Urinary bladder (tissue), 4 donors: ENCODE data around the gene LRFN3. TPM values are rescaled to one million over a fixed set of nuclear protein-coding genes. Genes with fewer than 3 reads are reported as not detected.
A peak's percentile ranks its signal among the peaks of the same experiment; 100 is the strongest.
"Not testable (repeated sequence)": the region's sequence is repeated elsewhere in the genome, so short reads cannot be mapped to it uniquely, and the experiment has no call there.

Source experiments
- DNase-seq: peaks from one replicate; pipeline ENCODE4 v3.0.0-alpha.2; 2015; ENCODE audit errors: extremely low spot score
- H3K27ac ChIP-seq: one replicate; pipeline ENCODE4 v1.5.1; 2013; ENCODE audit warnings: low read depth, mild to moderate bottlenecking, moderate library complexity
- H3K36me3 ChIP-seq: one replicate; pipeline ENCODE4 v1.6.1; 2013; ENCODE audit warnings: mild to moderate bottlenecking, moderate library complexity; ENCODE audit not compliant: insufficient read depth
- H3K4me1 ChIP-seq: one replicate; pipeline ENCODE4 v1.6.1; 2013; ENCODE audit warnings: mild to moderate bottlenecking, moderate library complexity; ENCODE audit not compliant: insufficient read depth
- H3K4me3 ChIP-seq: one replicate; pipeline ENCODE4 v1.5.1; 2013; ENCODE audit warnings: low read depth, low read length
- WGBS: extraction: QIAGEN DNeasy Blood & Tissue Kit; methylation state at CpG from one replicate; pipeline ENCODE4 v1.1.7; 2013; 5-methylcytosine and 5-hydroxymethylcytosine counted together
- polyA plus RNA-seq: library from polyadenylated mRNA; stranded (reverse); fragments of 200-250 nt; gene quantifications from one replicate; pipeline ENCODE4 v1.2.3, GENCODE V29; 2013
- total RNA-seq: library from RNA; depleted of rRNA; stranded (reverse); fragments of >200 nt; gene quantifications from one replicate; pipeline ENCODE4 v1.2.3, GENCODE V29; 2014
- donor health status: healthy with polysubstance abuse.
- donor health status: healthy.

Gene LRFN3, protein sequence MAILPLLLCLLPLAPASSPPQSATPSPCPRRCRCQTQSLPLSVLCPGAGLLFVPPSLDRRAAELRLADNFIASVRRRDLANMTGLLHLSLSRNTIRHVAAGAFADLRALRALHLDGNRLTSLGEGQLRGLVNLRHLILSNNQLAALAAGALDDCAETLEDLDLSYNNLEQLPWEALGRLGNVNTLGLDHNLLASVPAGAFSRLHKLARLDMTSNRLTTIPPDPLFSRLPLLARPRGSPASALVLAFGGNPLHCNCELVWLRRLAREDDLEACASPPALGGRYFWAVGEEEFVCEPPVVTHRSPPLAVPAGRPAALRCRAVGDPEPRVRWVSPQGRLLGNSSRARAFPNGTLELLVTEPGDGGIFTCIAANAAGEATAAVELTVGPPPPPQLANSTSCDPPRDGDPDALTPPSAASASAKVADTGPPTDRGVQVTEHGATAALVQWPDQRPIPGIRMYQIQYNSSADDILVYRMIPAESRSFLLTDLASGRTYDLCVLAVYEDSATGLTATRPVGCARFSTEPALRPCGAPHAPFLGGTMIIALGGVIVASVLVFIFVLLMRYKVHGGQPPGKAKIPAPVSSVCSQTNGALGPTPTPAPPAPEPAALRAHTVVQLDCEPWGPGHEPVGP
- 1.9 TPM for total RNA-seq
- polyA plus RNA-seq = 17.2 TPM

DNA sequence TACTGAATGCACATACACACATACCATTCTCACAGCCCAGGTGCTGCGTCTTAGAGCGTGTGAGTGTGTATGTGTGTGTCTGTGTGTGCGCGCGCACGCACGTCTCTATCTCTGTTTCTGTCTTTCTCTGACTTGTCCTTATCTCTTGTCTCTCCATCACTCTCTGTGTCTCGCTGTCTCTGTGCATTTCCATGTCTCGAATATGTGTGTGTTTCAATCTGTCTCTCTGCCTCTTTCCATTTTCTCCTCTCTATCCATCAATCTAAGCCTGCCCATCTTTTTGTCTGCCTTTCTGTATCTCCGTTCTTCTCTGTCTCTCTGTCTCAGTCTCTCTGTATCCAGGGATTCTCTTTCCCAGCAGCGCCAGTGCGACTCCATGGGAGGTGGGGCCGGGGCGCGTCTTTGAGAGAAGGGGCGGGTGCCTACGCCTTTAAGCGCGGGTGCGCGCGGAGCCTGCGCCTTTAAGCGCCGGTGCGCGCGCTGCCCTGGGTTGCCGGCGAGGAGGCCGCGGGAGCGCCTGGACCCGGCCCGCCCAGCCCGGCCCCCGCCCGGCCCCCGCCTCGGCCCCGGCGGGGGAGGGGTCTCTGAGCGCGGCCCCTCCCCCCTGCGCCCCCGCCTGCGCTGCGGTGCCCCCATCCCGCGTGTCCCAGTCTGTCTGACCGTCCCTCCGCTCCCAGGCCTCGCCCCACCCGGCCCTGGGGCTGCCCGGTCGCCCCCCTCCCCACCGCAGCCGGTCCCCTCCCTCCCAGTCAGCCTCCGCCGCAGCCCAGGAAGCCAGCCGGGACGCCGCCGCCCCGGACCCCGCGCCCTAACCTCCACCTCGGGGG, at the start of gene LRFN3:
LRFN3 (plus strand) TSS at position 464 of the 827 bp plus-strand sequence. CDS start 3,052 bp downstream, outside the sequence.
- WGBS = 2% methylated on average over 67 of the region's 68 CpGs
- peak; percentile 32 for DNase-seq

DNA sequence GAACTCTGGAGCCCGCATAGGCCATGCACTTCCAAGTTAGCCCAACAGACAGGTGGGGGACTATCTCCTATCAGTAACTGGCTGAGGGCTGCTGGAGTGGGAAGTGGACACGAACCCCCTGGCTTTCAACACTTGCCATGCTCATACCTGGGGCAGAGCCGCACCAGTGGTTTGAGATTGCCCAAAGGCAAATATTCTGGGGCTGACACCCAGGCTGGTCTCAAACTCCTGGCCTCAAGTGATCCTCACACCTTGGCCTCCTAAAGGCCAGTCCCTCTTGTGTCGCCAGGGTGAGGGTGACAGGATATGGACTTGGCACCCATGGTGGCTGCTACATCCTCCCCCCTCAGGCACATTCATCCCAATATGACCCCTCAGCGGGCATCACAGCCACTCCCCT, 49.0 kb upstream of the LRFN3 start:
- H3K36me3 ChIP-seq = peaks cover 5% of the 10 kb centered on the region
- no peak overlapping the region for H3K27ac ChIP-seq
- H3K4me1 ChIP-seq = no peaks in the 10 kb centered on the region
- 92% methylated on average over 5 of the region's 5 CpGs for WGBS
- H3K4me3 ChIP-seq = no peak overlapping the region
- DNase-seq = no peak

More for the DNA sequence above, at the start of gene LRFN3:
- H3K4me1 ChIP-seq = no peaks in the 10 kb centered on the region
- peak within 1 kb of the TSS; percentile 77 for H3K27ac ChIP-seq
- peak within 1 kb of the TSS; percentile 92 for H3K4me3 ChIP-seq
- peaks cover 2% of the 10 kb centered on the region for H3K36me3 ChIP-seq

DNA sequence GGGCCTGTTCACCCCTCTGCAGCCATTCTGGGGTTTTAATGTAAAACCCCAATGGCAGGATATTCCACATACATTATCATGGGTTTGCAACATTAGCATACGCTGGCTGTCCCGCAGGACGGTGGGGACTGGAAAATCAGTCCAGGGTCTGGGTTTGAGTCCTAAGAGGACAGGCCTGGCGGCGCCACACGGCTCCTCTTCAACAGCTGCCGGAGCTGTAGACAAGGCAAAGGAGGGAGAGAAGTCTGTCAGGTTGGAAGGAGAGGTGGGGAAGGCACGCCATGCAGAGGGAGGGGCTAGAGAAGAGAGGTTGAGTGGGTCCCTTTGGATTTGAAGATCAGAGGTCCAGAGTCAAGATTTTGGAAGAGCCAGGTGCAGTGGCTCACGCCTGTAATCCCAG, 47.8 kb upstream of the LRFN3 start:
- no peak overlapping the region for H3K4me3 ChIP-seq
- 90% methylated on average over 9 of the region's 9 CpGs for WGBS
- peaks cover 5% of the 10 kb centered on the region for H3K36me3 ChIP-seq
- H3K27ac ChIP-seq = no peak overlapping the region
- H3K4me1 ChIP-seq = no peaks in the 10 kb centered on the region
- DNase-seq = no peak

DNA sequence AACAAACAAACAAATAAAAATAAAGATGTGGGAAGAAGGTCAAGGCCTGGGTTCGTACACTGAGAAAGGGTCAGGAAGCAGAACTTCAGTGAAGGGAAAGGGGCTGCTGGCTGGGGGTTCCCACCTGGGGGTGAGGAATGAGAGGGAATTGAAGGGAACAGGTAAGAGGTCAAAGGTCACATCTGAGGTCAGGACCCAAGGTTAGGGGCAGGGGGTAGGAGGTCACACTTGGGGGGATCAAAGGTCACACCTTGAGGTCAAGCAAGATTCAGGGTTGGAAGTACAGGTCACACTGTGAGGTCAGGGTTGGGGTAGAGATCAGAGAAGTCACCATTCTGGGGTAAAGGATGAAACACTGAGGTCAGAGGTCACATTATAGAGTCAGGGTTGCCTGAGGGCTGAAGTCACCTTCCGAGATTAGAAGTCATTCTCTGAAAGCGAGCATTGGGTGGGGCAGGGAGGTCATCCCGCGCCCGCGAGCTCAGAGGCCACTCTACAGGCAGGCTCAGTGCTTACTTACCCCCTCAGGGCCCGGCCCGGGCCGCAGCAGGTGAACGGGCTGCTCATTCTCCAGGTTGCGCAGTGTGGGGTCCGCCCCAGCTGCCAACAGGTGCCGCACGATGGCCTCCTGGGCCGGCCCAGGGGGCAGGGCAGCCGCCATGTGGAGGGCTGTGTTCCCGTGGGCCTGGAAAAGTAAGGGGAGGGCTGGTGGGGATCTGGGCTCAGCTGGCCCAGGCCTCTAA, 46.6 kb upstream of the LRFN3 start:
- no peak for DNase-seq
- H3K27ac ChIP-seq = no peak overlapping the region
- peaks cover 5% of the 10 kb centered on the region for H3K36me3 ChIP-seq
- 93% methylated on average over 18 of the region's 18 CpGs for WGBS
- H3K4me1 ChIP-seq = no peaks in the 10 kb centered on the region
- H3K4me3 ChIP-seq = no peak overlapping the region

DNA sequence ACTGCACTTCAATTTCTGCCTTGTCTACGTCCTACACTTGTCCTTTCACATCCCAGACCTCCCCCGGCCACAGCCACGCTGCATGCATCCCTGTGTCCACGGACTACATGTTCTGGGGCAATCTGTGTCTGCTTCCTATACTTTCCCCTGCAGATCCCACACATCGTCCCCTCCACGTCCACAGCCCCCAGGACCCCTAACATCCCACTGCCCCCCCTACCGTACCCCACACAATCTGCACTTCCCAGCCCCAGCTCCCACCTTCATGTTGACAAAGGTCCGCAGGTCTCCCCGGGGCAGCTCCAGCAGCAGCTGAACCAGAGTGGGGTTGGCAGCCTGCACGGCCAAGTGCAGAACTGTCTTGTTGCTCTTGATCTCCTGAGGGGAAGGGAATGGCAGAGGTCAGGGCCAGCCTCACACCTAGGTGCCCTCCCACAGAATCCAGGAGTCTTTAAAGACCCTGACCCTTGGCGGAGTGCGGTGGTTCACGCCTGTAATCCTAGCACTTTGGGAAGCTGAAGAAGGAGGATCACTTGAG, 46.0 kb upstream of the LRFN3 start:
- Histone ChIP-seq H3K27ac (no peak overlapping the region), H3K4me1 (no peaks in the 10 kb centered on the region), H3K36me3 (peaks cover 5% of the 10 kb centered on the region), H3K4me3 (no peak overlapping the region)
- DNase-seq = no peak
- WGBS = 92% methylated on average over 13 of the region's 13 CpGs

DNA sequence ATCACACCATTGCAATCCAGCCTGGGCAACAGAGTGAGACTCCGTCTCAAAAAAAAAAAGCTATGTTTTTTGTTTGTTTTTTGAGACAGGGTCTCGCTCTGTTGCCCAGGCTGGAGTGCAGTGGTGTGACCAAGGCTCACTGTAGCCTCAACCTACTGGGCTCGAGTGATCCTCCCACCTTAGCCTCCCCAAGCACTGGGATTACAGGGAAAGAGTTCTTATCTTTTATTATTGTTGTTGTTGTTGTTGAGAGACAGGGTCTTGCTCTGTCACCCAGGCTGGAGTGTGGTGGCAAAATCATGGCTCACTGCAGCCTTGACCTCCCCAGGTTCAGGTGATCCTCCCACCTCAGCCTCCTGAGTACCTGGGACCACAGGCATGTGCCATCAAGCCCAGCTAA, 44.4 kb upstream of the LRFN3 start:
- H3K27ac ChIP-seq = not testable (repeated sequence)

DNA sequence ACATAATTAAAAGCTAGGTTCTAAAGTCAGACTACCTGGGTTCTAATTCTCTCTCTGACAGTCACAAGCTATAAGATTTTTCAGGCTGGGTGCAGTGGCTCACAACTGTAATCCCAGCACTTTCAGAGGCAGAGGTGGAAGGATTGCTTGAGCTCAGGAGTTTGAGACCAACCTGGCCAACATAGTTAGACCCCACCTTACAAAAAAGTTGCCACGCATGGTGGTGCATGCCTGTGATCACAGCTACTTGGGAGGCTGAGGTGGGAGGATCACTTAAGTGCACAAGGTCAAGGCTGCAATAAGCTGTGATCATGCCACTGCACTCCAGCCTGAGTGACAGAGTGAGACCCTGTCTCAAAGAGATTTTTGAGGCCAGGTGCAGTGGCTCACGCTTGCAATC, 41.8 kb upstream of the LRFN3 start:
- Histone ChIP-seq H3K27ac (no peak overlapping the region), H3K4me1 (no peaks in the 10 kb centered on the region), H3K36me3 (peaks cover 4% of the 10 kb centered on the region), H3K4me3 (no peak overlapping the region)
- no peak for DNase-seq
- WGBS = 95% methylated on average over 2 of the region's 2 CpGs

More for the DNA sequence above, 44.4 kb upstream of the LRFN3 start:
- not testable (repeated sequence) for H3K36me3 ChIP-seq, H3K4me3 ChIP-seq, H3K4me1 ChIP-seq, DNase-seq
- WGBS = 95% methylated on average over 3 of the region's 3 CpGs

DNA sequence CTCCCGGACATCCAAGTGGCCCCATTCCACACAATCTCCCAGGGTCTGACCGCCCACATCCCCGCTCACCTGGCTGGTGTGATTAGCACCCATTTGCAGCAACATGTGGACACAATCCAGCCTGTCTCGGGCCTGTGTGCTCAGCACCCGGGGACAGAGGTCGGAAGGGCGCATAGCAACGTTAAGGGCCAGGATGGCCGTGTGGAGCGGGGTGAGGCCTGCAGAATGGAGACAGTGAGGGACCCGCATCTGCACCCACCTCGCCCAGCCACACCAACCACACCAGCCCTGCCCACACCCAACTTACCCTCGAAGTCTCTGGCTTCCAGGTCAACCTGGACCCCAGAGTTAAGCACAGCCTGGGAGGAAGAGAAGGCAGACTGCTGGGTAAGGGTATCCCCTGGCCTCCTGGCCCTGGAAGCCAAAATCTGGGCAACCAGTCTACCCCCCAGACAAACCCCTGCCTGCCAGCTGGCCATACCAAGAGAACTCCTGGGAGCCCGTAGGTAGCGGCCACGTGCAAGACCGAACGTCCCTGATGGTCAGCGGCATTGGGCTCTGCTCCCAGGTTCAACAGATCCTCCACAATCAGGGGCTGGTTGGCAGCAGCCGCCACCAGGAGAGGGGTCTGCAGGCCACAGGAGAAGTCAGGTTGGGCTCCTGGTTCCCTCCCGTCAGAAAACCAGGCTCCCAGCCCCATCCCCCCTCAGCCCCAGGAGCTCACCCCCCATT, 40.1 kb upstream of the LRFN3 start:
- no peaks in the 10 kb centered on the region for H3K4me1 ChIP-seq
- no peak for DNase-seq
- H3K4me3 ChIP-seq = no peak overlapping the region
- 90% methylated on average over 21 of the region's 21 CpGs for WGBS
- H3K36me3 ChIP-seq = peaks cover 2% of the 10 kb centered on the region
- no peak overlapping the region for H3K27ac ChIP-seq

DNA sequence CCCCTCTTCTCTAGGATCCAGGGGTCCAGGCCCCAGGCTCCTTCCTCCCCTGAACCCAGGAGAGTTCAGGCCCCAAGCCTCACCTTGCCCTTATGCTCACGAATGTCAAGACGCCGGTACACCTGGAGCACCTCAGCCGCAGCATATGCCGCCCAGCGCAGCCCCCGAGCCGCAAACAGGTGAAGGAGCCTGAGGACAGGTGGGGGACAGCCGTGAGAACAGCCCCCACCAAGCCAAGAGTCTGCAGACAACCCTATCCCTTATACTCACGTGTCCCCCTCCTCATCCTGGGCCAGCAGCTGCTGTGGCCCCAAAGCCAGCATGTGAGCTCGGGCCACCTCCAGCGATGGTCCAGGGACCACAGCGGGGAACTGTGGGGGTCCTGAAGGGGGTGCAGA, 39.5 kb upstream of the LRFN3 start:
- Histone ChIP-seq H3K4me1 (no peaks in the 10 kb centered on the region), H3K27ac (no peak overlapping the region), H3K4me3 (no peak overlapping the region), H3K36me3 (peaks cover 2% of the 10 kb centered on the region)
- no peak for DNase-seq
- WGBS = 93% methylated on average over 13 of the region's 13 CpGs

DNA sequence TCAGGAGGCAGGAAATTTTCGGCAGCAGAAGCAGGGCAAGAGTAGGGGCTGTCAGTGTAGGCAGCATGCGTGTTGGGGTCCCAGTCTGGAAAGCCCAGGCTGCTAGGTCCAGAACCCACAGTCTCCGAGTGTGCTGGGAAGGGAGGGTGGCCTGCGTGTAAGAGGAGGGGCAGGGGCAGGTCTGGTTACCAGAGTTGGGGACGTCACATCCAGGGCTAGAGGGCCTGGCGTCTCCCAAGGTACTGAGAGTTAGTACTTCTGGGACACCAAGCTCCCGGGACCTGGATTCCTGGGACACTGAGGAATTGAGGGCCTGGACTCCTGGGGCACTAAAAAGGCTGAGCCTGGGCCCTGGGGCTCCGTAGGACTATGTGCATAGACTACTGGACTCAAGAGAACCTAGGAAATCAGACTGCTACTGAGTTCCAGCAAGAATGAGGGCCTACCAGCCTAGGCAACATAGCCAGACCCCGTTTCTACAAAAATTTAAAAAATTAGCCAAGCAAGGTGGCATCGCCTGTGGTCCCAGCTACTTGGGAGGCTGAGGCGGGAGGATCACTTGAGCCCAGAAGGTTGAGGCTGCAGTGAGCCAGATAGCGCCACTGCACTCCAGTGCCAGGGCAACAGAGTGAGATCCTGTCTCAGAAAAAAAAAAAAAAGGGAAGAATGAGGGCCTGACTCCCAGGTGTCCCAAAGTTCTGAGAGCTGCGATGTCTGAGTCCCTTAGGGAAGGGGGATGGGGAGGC, 38.3 kb upstream of the LRFN3 start:
- peak overlapping the region; percentile 70 for H3K4me3 ChIP-seq
- H3K4me1 ChIP-seq = no peaks in the 10 kb centered on the region
- WGBS = 92% methylated on average over 13 of the region's 13 CpGs
- H3K27ac ChIP-seq = no peak overlapping the region
- DNase-seq = no peak
- H3K36me3 ChIP-seq = peaks cover 2% of the 10 kb centered on the region

DNA sequence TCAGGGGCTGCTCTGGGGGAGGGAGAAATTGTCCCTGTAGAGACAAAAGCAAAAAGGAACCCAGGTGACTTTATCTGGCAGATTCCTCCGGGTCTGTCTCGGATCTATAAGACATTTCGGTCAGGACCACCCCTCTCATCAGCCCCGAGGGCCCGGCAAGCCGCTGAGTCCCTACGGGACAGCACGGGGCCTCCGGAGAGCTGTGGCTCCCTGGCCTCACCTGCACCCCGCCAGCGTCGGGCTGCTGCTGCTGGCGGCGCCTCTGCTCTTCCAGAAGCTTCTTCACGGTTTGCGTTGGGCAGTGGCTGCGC, 37.7 kb upstream of the LRFN3 start:
- H3K4me3 ChIP-seq = peak overlapping the region; percentile 70
- H3K27ac ChIP-seq = no peak overlapping the region
- peaks cover 2% of the 10 kb centered on the region for H3K36me3 ChIP-seq
- H3K4me1 ChIP-seq = no peaks in the 10 kb centered on the region
- DNase-seq = no peak
- 9% methylated on average over 17 of the region's 17 CpGs for WGBS

DNA sequence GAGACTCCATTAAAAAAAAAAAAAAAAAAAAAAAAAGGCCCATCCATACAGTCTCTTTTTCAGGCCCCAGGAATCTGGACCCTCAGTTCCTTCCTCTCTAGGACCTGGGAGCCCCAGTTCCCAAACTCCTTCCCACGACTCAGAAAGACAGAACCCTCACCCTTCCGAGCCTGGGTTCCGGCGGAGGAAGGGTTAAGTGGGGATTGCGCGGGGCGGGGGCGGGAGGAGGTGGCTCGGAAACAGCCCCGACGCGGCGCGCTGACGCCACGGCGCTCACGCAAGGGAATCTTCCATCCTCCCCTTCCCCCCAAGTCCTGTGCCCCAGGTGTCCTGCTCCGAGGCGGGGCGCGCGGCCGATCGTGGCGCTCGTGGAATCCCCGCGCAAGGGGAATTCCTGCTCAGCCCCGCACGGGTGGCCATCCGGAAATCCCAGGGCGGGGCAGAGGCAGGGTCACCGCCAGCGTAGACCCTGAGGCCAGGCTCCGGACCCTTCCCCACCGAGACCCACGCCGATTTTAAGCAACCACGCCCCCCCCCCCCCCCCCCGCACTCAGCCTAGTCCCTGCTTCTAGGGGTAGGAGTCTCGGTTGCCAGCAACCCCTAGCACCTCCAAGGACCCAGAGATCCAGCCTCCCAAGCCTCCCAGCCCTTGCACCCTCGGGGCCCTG, 36.5 kb upstream of the LRFN3 start:
- WGBS = under 1% methylated on average over 41 of the region's 43 CpGs
- peaks cover 2% of the 10 kb centered on the region for H3K36me3 ChIP-seq
- DNase-seq = no peak
- H3K27ac ChIP-seq = peak overlapping the region; percentile 62
- no peaks in the 10 kb centered on the region for H3K4me1 ChIP-seq
- peak overlapping the region; percentile 70 for H3K4me3 ChIP-seq
